Mesothelial cell of epicardium (in vitro differentiated cells): Measurements from ENCODE around the gene TUBE1. TPM values are rescaled to one million over a fixed set of nuclear protein-coding genes. Genes with fewer than 3 reads are reported as not detected.

Source experiments
- DNase-seq, 2 experiments: peaks; one replicate each; pipeline ENCODE4 v3.0.0; 2021; ENCODE audit warnings: low spot score in 2 of 2; ENCODE audit not compliant: unreplicated experiment in 2 of 2
- H3K27ac Mint-ChIP-seq: 2 replicates; pipeline ENCODE4 v1.8.0; 2021; ENCODE audit warnings: mixed read lengths
- H3K27me3 Mint-ChIP-seq: 2 replicates; pipeline ENCODE4 v1.8.0; 2021; ENCODE audit warnings: low read depth, mixed read lengths
- H3K36me3 Mint-ChIP-seq: 2 replicates; pipeline ENCODE4 v1.8.0; 2021; ENCODE audit warnings: mixed read lengths
- H3K4me1 Mint-ChIP-seq: 2 replicates; pipeline ENCODE4 v1.8.0; 2021; ENCODE audit warnings: mixed read lengths
- H3K4me3 Mint-ChIP-seq: 2 replicates; pipeline ENCODE4 v1.8.0; 2021; ENCODE audit warnings: mild to moderate bottlenecking, moderate library complexity, mixed read lengths
- H3K9me3 Mint-ChIP-seq: 2 replicates; pipeline ENCODE4 v1.8.0; 2021; ENCODE audit warnings: mixed read lengths
- total RNA-seq: library from RNA; stranded (reverse); gene quantifications from 3 replicates; pipeline ENCODE4 v1.2.1, GENCODE V29; 2021
- TF ChIP-seq, protein P1 (sequence below): fragments of 200-600 bp; sonication (generic); IDR thresholded peaks from one replicate; pipeline ENCODE4 v1.5.0; 2021; ENCODE audit warnings: antibody characterized with exemption; ENCODE audit not compliant: unreplicated experiment

Gene TUBE1
- total RNA-seq, 1 donor from 2014 or later: 19.0 TPM

DNA sequence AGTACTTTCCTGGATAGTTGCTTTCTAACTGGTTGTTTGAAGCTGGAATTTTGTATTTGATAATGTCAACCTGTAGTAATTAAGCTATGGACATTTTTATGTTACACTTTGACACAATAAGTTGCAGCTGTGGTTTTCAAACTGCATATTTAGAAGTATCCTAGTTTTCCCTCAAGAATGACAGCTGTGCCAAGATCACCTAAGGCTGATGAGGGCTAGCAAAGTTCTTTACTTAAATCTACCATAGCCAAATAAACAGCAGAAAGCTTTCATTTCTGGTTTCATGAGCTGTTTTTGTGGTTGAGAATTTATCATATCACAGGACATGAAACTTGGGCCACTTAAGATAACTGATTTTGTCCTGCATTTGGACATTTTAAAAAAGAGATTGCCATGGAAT, 30.8 kb upstream of the TUBE1 start:
- TF ChIP-seq, protein P1, sequence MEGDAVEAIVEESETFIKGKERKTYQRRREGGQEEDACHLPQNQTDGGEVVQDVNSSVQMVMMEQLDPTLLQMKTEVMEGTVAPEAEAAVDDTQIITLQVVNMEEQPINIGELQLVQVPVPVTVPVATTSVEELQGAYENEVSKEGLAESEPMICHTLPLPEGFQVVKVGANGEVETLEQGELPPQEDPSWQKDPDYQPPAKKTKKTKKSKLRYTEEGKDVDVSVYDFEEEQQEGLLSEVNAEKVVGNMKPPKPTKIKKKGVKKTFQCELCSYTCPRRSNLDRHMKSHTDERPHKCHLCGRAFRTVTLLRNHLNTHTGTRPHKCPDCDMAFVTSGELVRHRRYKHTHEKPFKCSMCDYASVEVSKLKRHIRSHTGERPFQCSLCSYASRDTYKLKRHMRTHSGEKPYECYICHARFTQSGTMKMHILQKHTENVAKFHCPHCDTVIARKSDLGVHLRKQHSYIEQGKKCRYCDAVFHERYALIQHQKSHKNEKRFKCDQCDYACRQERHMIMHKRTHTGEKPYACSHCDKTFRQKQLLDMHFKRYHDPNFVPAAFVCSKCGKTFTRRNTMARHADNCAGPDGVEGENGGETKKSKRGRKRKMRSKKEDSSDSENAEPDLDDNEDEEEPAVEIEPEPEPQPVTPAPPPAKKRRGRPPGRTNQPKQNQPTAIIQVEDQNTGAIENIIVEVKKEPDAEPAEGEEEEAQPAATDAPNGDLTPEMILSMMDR: no peak
- H3K4me1 Mint-ChIP-seq: no peaks in the 10 kb centered on the region
- no peaks in the 10 kb centered on the region for H3K27me3 Mint-ChIP-seq
- no peak overlapping the region for H3K27ac Mint-ChIP-seq
- peaks cover 6% of the 10 kb centered on the region for H3K36me3 Mint-ChIP-seq
- no peak overlapping the region for H3K4me3 Mint-ChIP-seq
- DNase-seq: no peak
- no peaks in the 10 kb centered on the region for H3K9me3 Mint-ChIP-seq

DNA sequence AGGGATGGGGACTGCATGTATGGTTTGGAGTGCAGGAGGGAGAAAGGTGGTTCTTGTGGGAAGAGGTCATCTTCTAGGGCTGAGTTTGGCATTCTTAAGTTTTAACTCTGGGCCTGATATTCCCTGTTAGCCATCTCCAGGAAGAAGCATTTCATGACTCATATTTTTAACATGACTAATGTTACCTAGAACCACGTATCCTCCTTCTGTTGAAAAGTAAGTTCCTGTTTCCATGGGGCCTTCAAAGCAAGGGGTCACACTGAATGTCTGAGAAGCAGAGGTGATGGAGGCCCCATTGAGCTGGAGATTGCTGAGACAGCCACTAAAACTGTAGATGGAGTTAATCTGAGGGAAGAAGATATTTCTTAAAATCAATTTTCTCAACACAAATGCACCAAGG, 30.3 kb upstream of the TUBE1 start:
- Mint-ChIP-seq H3K4me1 (no peaks in the 10 kb centered on the region), H3K9me3 (no peaks in the 10 kb centered on the region), H3K36me3 (peaks cover 6% of the 10 kb centered on the region), H3K27me3 (no peaks in the 10 kb centered on the region), H3K27ac (no peak overlapping the region), H3K4me3 (no peak overlapping the region)
- no peak for DNase-seq
- TF ChIP-seq, protein P1: no peak

DNA sequence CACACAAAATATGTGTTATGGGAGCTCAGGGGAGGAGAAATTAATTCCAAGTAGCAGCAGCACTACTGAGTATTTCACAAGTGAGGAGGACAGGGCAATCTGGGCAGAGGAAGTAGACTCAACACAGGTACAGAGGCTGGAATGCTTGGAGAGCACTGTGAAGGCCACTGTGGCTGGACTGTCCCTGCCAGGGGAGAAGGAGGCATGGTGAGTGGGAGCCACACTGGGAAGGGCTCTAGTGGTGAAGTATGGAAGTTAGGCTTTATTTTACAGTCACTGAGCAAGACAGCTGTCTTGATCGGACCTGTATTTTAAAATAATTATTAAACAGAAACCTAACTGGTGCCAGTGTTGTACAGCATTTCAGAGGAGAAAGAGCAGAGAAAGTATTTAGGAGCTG, 28.9 kb upstream of the TUBE1 start:
- Mint-ChIP-seq H3K27me3 (no peaks in the 10 kb centered on the region), H3K27ac (no peak overlapping the region), H3K4me1 (no peaks in the 10 kb centered on the region), H3K4me3 (no peak overlapping the region), H3K9me3 (no peaks in the 10 kb centered on the region), H3K36me3 (peaks cover 6% of the 10 kb centered on the region)
- TF ChIP-seq, protein P1: no peak
- DNase-seq: no peak

DNA sequence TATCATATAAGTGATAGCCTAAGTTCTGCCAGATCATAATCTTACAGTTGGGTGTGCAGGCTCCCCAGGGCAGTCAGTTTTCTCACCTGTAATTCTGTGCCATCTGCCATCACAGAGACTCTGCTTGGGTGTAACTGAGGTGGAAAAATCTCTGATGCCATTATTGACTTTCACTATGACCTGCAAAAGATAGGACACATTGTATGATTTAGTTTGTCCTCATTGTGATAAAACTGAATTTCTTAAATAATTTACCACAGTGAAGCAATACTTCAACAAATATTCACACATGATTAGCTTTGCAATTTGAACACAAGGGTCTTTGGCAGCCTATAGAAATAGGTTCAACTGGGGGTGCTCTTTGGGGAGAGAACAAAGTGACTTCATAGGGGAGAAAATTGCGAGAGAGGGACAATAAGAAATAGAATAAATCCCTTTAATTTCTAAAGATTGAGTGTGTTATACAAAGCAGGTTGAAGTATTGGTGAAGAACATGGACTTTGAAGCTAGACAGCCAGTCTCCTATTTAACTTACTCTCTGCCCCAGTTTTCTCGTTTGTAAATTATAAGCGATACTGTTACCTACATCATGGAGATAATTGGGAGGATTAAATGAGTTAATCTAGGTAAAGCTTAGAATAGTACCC, 27.4 kb upstream of the TUBE1 start:
- no peak for DNase-seq
- Mint-ChIP-seq H3K27ac (no peak overlapping the region), H3K9me3 (no peaks in the 10 kb centered on the region), H3K4me1 (no peaks in the 10 kb centered on the region), H3K4me3 (no peak overlapping the region), H3K36me3 (peaks cover under 1% of the 10 kb centered on the region), H3K27me3 (no peaks in the 10 kb centered on the region)
- TF ChIP-seq, protein P1: no peak

DNA sequence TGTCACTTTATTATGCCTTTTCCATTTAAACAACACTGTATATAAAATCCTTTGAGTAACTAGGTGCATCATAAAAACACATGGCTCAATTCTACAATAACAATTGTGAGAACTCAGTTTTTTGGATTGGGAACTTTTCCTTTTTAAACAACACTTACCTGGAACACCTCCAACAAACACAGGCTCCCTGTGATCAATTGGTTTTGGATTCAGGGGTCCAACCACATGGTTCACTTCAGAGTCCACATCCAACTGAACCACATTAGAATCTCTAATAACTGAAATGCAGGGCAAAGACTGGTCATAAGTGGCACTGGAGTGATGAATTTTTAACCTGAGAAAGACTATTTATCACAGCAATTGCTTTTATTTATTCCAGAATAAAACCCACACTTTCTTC, 26.6 kb upstream of the TUBE1 start:
- TF ChIP-seq, protein P1: no peak
- DNase-seq: no peak
- Mint-ChIP-seq H3K27me3 (no peaks in the 10 kb centered on the region), H3K9me3 (no peaks in the 10 kb centered on the region), H3K27ac (no peak overlapping the region), H3K36me3 (no peaks in the 10 kb centered on the region), H3K4me1 (peaks cover 5% of the 10 kb centered on the region), H3K4me3 (no peak overlapping the region)

DNA sequence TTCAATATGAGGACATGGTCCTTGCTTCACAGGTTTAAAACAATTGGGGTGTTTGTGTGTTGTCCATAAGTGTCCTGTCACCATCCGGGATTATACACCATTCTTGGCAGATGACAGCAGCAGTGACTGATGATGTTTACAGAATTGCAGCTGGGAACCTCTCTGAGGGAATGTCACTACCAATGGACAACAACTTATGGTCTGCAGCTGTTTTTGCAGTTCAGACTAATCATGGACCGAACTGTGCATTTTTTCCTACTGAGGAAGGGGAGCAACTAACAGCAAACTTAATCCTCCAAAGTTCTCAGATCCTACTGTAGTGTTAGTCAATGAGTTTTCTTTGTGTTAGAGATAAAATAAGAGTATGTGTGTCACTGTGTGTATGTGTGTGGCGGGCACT, 26.1 kb upstream of the TUBE1 start:
- TF ChIP-seq, protein P1: no peak
- no peaks in the 10 kb centered on the region for H3K27me3 Mint-ChIP-seq
- no peak overlapping the region for H3K4me3 Mint-ChIP-seq
- H3K4me1 Mint-ChIP-seq: peaks cover 5% of the 10 kb centered on the region
- no peak for DNase-seq
- H3K27ac Mint-ChIP-seq: no peak overlapping the region
- no peaks in the 10 kb centered on the region for H3K9me3 Mint-ChIP-seq
- no peaks in the 10 kb centered on the region for H3K36me3 Mint-ChIP-seq
